IPS-20b (cell line): ENCODE results near the gene SUN1.
"Not testable (repeated sequence)": the region's sequence is repeated elsewhere in the genome, so short reads cannot be mapped to it uniquely, and the experiment has no call there.

Experiments used
- H3K27ac ChIP-seq: one replicate; pipeline ENCODE4 v1.5.1; 2013; ENCODE audit warnings: low read length
- H3K27me3 ChIP-seq: 2 replicates; pipeline ENCODE4 v1.6.1; 2013; ENCODE audit warnings: mild to moderate bottlenecking, low read length, inconsistent platforms; ENCODE audit not compliant: insufficient read depth
- H3K36me3 ChIP-seq: 2 replicates; pipeline ENCODE4 v1.6.1; 2013; ENCODE audit warnings: low read depth, mild to moderate bottlenecking, inconsistent platforms, low read length, moderate library complexity; ENCODE audit not compliant: insufficient read depth
- H3K4me1 ChIP-seq: 2 replicates; pipeline ENCODE4 v1.6.1; 2013; ENCODE audit warnings: mild to moderate bottlenecking, control low read depth, inconsistent platforms, low read length, moderate library complexity; ENCODE audit not compliant: insufficient read depth
- H3K4me3 ChIP-seq: 2 replicates; pipeline ENCODE4 v1.5.1; 2013; ENCODE audit warnings: mild to moderate bottlenecking, low read length, inconsistent platforms
- H3K9ac ChIP-seq: 2 replicates; pipeline ENCODE4 v1.6.1; 2013; ENCODE audit warnings: low read depth, mild to moderate bottlenecking, inconsistent platforms, low read length, moderate library complexity
- H3K9me3 ChIP-seq: 2 replicates; pipeline ENCODE4 v1.6.1; 2013; ENCODE audit warnings: mild to moderate bottlenecking, low read depth, low read length, inconsistent platforms; ENCODE audit not compliant: insufficient read depth

The SUN1 gene

DNA sequence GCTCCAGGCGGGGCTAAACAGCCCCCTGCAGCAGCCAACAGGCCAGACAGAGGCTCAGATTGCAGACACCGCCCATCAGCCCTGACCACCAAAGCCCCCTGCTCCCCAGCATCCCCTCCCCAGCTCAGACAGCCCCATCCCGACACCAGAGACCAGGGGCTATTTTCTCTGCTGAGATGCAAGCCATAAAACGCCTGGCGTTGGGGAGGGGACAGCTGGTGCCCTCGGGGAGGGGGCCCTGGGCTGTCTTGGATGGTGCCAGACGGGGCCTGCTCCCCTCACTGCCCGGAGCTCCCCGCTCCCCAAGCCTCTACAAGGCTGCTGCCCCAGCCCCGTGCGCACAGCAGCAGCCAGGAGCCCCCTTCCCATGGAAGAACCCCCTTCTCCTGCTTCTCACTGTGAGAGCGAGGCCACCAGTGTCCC, 75.9 kb downstream of the SUN1 start:
- H3K4me1 ChIP-seq: no peaks in the 10 kb centered on the region
- no peaks in the 10 kb centered on the region for H3K9me3 ChIP-seq
- H3K9ac ChIP-seq: no peak overlapping the region
- no peaks in the 10 kb centered on the region for H3K36me3 ChIP-seq
- no peak overlapping the region for H3K27ac ChIP-seq
- peaks cover 9% of the 10 kb centered on the region; the same call in 1 of the 2 replicates for H3K27me3 ChIP-seq
- H3K4me3 ChIP-seq: no peak overlapping the region

DNA sequence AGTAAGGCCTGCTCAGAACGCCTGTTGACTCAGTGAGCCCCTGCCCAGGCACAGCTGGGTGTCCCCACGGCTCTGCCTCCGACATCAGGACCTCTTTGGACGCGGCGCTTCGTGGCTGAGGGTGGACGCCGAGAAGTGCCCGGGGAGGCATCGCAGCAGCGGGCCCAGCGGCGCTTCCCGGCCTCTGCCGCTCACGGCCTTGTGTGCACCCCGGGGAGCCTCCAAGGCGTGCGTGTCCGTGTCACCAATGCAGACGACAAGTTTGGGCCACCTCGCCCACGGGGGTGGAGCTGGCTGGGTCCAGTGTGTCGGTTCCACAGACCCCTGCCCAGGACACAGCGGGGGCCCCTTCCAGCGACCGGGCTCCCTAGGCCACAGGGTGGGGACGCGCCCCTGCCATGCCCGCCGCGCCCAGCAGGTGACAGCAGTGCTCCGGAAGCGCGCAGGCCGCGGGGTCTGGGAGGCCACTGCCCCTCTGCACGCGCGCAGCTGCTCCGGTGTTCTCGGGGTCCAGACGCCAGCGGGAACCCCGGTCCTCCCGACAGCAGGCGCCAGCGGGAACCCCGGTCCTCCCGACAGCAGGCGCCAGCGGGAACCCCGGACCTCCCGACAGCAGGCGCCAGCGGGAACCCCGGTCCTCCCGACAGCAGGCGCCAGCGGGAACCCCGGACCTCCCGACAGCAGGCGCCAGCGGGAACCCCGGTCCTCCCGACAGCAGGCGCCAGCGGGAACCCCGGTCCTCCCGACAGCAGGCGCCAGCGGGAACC, 76.5 kb downstream of the SUN1 start:
- H3K27me3 ChIP-seq, H3K4me1 ChIP-seq, H3K9me3 ChIP-seq, H3K9ac ChIP-seq, H3K36me3 ChIP-seq, H3K27ac ChIP-seq: not testable (repeated sequence)
- H3K4me3 ChIP-seq: peak overlapping the region; percentile 35; the same call in 1 of the 2 replicates

DNA sequence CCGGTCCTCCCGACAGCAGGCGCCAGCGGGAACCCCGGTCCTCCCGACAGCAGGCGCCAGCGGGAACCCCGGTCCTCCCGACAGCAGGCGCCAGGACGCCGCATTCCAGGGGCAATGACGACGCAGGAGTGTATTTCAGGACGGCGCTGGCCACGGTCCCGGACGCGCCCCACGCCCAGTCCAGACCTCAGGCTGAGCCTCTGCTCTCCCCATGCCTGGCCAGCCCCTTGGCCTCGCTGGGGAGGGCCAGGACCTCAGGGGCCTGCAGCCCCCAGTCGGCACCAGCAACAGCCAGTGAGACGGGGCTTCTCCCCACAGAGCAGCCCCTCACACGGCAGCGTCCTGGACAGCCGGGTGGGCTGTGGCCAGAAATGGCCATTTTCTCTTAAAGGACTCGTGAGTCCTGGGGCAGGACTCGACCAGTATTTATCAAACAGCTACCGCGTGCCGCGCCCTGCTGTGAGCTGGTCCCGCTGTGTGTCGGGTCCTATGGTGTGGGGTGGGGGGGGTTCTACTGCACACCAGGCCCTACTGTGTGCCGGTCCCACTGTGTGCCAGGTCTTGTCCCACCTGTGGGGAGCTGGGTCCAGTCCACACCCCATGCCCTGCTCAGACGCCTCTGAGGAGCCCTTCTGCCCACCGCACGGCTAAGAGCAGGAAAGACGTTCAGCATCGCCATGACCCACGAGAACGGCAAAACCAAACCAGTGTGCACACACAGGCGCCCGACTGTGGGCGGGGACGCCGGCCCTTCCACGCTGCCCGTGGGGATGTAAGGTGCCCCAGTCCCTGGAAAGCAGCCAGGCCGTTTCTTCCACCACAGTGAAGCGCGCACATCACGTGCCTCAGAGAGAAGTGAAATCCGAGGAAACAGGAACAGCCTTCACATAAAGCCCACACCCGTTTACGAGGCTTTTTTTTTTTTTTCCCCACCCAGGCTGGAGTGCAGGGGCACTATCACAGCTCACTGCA, 77.4 kb downstream of the SUN1 start:
- H3K9ac ChIP-seq: no peak overlapping the region
- peaks cover 9% of the 10 kb centered on the region; the same call in 1 of the 2 replicates for H3K27me3 ChIP-seq
- H3K27ac ChIP-seq: no peak overlapping the region
- H3K4me3 ChIP-seq: peak overlapping the region; percentile 47; the same call in 1 of the 2 replicates
- H3K36me3 ChIP-seq: no peaks in the 10 kb centered on the region
- no peaks in the 10 kb centered on the region for H3K4me1 ChIP-seq
- H3K9me3 ChIP-seq: no peaks in the 10 kb centered on the region

DNA sequence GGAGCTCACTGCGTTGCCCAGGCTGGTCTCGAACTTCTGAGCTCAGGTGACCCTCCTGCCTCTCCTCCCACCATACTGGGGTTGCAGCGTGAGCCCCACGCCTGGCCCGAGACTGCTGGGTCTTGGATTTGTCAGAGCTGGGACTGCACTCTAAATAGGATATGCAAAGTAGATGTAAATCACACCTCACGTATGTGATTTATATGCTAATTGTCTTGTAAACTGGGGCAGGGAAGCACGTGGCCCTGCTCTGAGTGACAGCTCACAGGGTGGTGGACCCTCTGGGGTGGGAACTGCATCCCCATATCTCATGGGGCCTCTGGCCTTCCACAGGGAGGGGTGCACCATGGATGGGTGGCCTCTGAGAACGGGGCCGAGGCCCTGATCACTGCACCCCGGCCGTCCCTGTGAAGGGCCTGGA, 78.2 kb downstream of the SUN1 start:
- Histone ChIP-seq H3K4me3 (no peak overlapping the region), H3K9ac (no peak overlapping the region)

DNA sequence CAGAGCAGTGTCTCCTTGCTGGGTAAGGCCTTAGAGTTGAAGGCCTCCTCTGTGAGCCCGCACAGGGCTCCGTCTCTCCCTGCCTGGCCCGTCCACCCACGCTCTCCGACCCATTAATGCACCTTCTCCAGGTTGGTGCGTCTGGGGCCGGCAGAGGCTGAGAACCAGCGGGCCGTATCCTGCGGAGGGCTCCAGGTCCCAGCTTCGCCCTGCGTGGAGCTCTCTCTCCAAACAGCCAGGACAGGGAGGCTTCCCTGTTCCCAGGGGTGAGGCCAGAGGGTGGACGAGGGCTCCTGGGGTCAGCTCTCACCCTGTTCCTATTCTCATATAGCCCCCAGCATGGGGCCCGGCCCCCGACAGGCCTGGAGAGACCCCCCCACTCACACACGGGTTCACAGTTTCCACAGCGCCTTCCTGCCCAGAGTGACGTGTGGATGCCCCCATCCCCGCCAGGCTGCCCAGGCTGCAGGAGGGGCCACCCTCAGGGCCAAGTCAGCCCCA, 78.7 kb downstream of the SUN1 start:
- no peak overlapping the region for H3K27ac ChIP-seq
- H3K27me3 ChIP-seq: peaks cover 9% of the 10 kb centered on the region; the same call in 1 of the 2 replicates
- no peak overlapping the region for H3K9ac ChIP-seq
- no peaks in the 10 kb centered on the region for H3K36me3 ChIP-seq
- H3K4me3 ChIP-seq: no peak overlapping the region
- H3K4me1 ChIP-seq: no peaks in the 10 kb centered on the region
- H3K9me3 ChIP-seq: no peaks in the 10 kb centered on the region

More for the DNA sequence above, 78.2 kb downstream of the SUN1 start:
- H3K27ac ChIP-seq: no peak overlapping the region
- H3K9me3 ChIP-seq: no peaks in the 10 kb centered on the region
- no peaks in the 10 kb centered on the region for H3K36me3 ChIP-seq
- H3K27me3 ChIP-seq: peaks cover 9% of the 10 kb centered on the region; the same call in 1 of the 2 replicates
- H3K4me1 ChIP-seq: no peaks in the 10 kb centered on the region

DNA sequence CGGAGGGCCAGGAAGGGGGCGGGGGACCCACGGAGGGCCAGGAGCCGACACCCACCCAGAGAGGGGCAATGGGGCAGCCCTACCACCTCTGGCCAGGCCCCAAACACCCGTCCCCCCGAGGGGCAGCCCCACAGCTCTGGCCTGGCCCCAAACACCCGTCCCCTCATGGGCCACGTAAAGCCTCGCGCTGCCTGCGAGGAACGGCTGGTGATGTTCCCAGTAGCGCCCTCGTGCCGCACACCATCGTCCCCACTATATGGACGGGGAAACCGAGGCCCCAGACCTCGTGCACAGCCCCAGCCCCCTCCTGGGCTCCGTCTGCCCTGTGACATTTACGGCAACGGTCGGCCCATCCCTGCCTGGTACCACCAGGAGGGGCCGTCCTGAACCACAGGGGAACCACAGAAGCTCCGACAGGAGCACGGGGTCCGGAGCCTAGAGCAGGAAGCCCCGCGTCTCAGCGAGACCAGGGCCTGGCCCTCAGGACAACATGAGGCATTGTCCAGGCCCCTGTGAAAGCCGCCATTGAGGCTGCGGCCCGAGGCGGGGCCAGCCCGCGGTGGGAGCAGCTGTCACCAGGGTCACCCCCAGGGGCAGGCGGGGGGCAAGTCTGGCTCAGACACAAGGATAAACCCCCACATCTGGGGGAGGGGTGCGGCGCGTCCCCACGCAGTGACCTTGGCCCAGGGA, 79.7 kb downstream of the SUN1 start:
- H3K9ac ChIP-seq: no peak overlapping the region
- no peak overlapping the region for H3K4me3 ChIP-seq
- no peaks in the 10 kb centered on the region for H3K9me3 ChIP-seq
- H3K36me3 ChIP-seq: no peaks in the 10 kb centered on the region
- H3K4me1 ChIP-seq: no peaks in the 10 kb centered on the region
- H3K27ac ChIP-seq: no peak overlapping the region
- peaks cover 9% of the 10 kb centered on the region; the same call in 1 of the 2 replicates for H3K27me3 ChIP-seq

DNA sequence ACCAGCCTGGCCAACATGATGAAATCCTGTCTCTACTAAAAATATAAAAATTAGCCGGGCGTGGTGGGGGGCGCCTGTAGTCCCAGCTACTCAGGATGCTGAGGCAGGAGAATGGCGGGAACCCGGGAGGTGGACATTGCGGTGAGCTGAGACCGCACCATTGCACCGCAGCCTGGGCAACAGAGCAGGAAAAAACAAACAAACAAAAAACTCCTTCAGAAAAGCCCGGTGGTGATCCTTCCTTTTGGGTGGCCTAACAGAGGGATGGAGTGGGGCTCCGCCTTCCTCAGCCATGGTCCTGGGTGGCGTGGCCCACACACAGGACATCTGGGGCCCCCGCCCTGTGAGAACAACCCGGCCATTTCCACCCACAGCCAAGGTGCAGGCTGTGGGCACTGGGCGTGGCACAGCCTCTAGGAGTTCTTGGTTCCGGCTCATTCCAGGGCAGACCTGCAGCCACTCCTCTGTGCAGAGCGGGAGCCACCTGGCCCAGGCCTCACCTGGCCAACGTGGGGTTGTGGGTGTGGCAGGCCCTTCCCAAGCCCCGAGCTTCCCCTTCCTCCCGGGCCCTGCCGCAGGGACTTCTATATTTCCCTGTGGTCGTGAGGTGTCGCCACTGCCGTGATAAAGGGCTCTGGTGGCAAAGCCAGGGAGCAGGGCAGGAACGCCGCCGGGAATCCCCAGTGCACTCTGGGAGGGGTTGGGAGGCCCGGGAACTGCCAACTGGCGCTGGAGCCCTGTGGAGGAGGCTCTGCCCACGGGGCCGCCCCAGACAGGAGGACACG, 81.7 kb downstream of the SUN1 start:
- no peak overlapping the region for H3K9ac ChIP-seq
- no peaks in the 10 kb centered on the region for H3K4me1 ChIP-seq
- no peaks in the 10 kb centered on the region for H3K36me3 ChIP-seq
- peaks cover 9% of the 10 kb centered on the region; the same call in 1 of the 2 replicates for H3K27me3 ChIP-seq
- H3K9me3 ChIP-seq: no peaks in the 10 kb centered on the region
- no peak overlapping the region for H3K27ac ChIP-seq
- no peak overlapping the region for H3K4me3 ChIP-seq

DNA sequence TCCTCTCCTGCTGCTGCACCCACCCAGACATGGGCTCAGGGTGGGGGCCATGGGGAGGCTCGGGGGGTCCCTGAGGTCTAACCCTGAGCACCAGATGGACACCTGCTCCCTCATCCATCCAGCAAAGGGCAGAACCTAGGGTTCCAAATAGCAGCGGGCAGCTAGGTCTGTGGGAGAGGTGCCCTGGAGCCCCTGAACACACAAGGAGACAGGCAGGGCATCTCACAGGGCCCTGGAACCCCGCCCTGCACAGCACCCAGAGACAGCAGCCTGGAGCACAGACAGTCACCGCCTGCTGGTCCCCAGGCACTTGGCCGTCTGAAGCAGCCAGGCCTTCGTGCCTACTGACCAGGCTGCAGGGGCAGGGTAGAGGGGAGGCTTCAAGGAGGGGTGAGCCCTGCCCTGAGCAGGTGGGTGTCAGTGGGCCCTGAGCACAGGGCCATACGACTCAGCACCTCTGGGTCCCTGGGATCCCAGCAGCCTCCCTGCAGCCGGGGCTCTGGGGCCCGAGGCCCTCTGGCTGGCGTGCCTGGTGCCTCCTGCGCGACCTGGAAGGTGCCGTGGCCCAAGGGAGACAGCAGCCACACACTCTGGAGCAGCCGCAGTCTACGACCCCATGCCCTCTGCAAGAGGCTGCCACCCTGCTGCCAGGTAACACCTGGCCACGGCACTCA, 82.4 kb downstream of the SUN1 start:
- H3K9ac ChIP-seq: no peak overlapping the region
- H3K4me3 ChIP-seq: no peak overlapping the region
- no peaks in the 10 kb centered on the region for H3K9me3 ChIP-seq
- no peaks in the 10 kb centered on the region for H3K36me3 ChIP-seq
- H3K27ac ChIP-seq: no peak overlapping the region
- H3K27me3 ChIP-seq: peaks cover 5% of the 10 kb centered on the region; the same call in 1 of the 2 replicates
- no peaks in the 10 kb centered on the region for H3K4me1 ChIP-seq

DNA sequence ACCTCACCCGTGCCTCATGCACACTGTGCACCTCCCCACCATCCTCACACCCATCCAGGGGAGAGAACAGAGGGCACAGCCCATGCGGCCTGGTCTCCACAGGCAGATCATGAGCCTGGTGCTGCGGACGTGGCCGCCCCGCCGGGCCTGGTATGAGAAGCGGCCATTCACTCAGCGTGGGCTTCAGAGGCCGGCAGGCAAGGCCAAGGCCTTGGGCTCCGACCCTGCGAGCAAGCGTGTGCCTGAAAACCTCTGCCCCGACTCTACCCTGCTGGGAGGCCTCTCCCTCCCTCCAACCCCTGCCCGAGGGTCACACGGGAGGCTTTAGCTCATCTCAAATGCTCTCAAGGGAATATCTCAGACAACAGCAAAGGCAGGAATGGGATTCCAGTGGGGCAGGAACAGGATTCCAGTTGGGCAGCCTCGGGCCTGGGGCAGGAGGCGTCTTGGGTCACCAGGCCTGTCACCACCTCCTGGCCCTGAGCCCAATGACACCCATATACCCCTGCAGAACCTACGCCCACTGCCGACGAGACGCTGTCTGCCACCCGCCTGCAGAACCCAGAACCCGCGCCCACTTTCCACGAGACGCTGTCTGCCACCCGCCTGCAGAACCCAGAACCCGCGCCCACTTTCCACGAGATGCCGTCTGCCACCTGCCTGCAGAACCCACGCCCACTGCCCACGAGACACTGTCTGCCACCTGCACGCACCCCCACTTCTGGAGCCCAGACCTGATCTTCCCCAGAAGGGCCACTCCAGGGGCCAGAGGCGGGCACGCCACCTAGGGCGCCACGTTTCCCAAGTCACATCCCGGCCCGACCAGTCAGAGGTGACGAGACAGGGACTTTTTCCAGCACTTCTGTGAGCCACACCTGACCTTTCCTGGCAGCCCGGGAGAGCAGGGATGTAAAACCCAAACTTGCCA, 83.3 kb downstream of the SUN1 start:
- Histone ChIP-seq H3K27me3 (no peaks in the 10 kb centered on the region), H3K9ac (no peak overlapping the region), H3K27ac (no peak overlapping the region), H3K36me3 (no peaks in the 10 kb centered on the region), H3K4me3 (no peak overlapping the region), H3K9me3 (no peaks in the 10 kb centered on the region), H3K4me1 (no peaks in the 10 kb centered on the region)
